SKM-1 (cell line): ENCODE data around the gene INTS3.

Source experiments
- DNase-seq: peaks from one replicate; lab custom pipeline; 2025; ENCODE audit not compliant: unreplicated experiment; lab: John Stamatoyannopoulos, UW

Gene INTS3, protein sequence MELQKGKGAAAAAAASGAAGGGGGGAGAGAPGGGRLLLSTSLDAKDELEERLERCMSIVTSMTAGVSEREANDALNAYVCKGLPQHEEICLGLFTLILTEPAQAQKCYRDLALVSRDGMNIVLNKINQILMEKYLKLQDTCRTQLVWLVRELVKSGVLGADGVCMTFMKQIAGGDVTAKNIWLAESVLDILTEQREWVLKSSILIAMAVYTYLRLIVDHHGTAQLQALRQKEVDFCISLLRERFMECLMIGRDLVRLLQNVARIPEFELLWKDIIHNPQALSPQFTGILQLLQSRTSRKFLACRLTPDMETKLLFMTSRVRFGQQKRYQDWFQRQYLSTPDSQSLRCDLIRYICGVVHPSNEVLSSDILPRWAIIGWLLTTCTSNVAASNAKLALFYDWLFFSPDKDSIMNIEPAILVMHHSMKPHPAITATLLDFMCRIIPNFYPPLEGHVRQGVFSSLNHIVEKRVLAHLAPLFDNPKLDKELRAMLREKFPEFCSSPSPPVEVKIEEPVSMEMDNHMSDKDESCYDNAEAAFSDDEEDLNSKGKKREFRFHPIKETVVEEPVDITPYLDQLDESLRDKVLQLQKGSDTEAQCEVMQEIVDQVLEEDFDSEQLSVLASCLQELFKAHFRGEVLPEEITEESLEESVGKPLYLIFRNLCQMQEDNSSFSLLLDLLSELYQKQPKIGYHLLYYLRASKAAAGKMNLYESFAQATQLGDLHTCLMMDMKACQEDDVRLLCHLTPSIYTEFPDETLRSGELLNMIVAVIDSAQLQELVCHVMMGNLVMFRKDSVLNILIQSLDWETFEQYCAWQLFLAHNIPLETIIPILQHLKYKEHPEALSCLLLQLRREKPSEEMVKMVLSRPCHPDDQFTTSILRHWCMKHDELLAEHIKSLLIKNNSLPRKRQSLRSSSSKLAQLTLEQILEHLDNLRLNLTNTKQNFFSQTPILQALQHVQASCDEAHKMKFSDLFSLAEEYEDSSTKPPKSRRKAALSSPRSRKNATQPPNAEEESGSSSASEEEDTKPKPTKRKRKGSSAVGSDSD

GRCh38 chr1:153727463-153728304, at the start of gene INTS3:
Gene INTS3, plus strand, starts transcription at chr1:153728050. Its CDS starts 585 bp downstream, at chr1:153728635.
- peak; percentile 100 for DNase-seq

DNA sequence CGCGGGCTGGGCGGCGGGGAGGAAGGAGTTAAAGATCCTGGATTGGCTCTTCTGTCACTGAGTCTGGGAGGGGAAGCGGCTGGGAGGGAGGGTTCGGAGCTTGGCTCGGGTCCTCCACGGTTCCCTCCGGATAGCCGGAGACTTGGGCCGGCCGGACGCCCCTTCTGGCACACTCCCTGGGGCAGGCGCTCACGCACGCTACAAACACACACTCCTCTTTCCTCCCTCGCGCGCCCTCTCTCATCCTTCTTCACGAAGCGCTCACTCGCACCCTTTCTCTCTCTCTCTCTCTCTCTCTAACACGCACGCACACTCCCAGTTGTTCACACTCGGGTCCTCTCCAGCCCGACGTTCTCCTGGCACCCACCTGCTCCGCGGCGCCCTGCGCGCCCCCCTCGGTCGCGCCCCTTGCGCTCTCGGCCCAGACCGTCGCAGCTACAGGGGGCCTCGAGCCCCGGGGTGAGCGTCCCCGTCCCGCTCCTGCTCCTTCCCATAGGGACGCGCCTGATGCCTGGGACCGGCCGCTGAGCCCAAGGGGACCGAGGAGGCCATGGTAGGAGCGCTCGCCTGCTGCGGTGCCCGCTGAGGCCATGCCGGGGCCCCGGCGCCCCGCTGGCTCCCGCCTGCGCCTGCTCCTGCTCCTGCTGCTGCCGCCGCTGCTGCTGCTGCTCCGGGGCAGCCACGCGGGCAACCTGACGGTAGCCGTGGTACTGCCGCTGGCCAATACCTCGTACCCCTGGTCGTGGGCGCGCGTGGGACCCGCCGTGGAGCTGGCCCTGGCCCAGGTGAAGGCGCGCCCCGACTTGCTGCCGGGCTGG, 49.1 kb upstream of the INTS3 start, which contains the start of gene NPR1:
NPR1 (plus strand) TSS at position 170 of the 818 bp plus-strand sequence; CDS start at position 591, 421 bp downstream.
- DNase-seq: no peak

DNA sequence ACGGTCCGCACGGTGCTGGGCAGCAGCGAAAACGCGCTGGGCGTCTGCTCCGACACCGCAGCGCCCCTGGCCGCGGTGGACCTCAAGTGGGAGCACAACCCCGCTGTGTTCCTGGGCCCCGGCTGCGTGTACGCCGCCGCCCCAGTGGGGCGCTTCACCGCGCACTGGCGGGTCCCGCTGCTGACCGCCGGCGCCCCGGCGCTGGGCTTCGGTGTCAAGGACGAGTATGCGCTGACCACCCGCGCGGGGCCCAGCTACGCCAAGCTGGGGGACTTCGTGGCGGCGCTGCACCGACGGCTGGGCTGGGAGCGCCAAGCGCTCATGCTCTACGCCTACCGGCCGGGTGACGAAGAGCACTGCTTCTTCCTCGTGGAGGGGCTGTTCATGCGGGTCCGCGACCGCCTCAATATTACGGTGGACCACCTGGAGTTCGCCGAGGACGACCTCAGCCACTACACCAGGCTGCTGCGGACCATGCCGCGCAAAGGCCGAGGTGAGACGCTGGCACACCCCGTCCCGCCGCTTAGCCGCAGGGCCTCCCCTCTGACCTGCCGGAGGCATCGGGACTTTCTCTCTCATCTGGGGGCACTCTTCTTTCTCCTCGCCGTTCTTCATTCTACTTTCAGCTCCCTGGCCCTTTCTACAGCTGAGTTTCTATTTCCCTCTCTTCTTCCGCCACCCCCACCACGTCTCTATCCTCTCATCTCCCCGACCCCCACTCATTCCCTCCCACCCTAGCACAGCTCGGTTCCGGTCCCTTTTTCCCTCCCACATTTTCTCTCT, 48.3 kb upstream of the INTS3 start:
- no peak for DNase-seq

DNA sequence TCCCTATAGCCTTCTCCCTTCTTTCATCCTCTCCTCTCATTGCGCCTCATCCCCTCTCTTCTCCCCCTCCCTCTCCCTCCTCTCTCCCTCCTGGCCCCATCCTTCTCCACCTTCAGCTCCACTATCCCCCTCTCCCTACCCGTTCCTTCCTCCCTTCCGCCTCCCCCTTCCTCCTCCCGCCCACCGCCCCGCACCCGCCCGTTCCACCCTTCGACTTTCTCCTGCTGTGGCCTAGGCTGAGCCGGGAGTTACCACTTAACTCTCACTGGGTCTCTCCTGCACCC, 47.8 kb upstream of the INTS3 start:
- no peak for DNase-seq

GRCh38 chr1:153682730-153683129, 45.1 kb upstream of the INTS3 start:
- DNase-seq: no peak

- DNase-seq: no peak
These were observed 44.0 kb upstream of the INTS3 start for GRCh38 chr1:153683854-153684253.

GRCh38 chr1:153684892-153685291, 43.0 kb upstream of the INTS3 start:
- no peak for DNase-seq

GRCh38 chr1:153685544-153686340, 42.1 kb upstream of the INTS3 start:
- DNase-seq: no peak

- no peak for DNase-seq
These were observed 40.3 kb upstream of the INTS3 start for GRCh38 chr1:153687346-153688125.

DNA sequence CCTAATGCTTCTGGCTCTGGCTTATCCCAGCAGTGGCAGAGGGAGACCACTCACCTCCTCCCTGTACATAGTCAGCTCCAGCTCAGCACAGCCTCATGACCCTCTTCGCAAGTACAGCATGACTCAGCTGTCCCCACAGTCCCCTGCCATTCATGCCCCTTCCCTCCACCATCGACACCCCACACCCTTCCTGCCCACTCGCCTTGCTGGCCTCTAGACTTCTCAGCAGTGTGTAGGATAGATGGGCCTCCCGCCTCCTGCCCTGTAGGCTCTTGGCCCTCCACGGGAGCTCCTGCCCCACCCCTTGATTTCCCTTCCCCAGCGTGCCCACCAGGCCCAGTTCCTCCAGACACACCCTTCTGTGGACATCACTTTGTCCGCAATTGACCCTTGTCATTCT, 39.6 kb upstream of the INTS3 start:
- no peak for DNase-seq

- DNase-seq: no peak
These were observed 39.0 kb upstream of the INTS3 start for GRCh38 chr1:153688736-153689328.

DNA sequence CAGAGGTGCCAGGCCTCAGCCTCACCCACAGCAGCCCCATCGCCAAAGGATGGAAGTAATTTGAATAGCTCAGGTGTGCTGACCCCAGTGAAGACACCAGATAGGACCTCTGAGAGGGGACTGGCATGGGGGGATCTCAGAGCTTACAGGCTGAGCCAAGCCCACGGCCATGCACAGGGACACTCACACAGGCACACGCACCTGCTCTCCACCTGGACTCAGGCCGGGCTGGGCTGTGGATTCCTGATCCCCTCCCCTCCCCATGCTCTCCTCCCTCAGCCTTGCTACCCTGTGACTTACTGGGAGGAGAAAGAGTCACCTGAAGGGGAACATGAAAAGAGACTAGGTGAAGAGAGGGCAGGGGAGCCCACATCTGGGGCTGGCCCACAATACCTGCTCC, 34.4 kb upstream of the INTS3 start:
- DNase-seq: no peak

GRCh38 chr1:153696741-153697140, 31.1 kb upstream of the INTS3 start:
- no peak for DNase-seq

DNA sequence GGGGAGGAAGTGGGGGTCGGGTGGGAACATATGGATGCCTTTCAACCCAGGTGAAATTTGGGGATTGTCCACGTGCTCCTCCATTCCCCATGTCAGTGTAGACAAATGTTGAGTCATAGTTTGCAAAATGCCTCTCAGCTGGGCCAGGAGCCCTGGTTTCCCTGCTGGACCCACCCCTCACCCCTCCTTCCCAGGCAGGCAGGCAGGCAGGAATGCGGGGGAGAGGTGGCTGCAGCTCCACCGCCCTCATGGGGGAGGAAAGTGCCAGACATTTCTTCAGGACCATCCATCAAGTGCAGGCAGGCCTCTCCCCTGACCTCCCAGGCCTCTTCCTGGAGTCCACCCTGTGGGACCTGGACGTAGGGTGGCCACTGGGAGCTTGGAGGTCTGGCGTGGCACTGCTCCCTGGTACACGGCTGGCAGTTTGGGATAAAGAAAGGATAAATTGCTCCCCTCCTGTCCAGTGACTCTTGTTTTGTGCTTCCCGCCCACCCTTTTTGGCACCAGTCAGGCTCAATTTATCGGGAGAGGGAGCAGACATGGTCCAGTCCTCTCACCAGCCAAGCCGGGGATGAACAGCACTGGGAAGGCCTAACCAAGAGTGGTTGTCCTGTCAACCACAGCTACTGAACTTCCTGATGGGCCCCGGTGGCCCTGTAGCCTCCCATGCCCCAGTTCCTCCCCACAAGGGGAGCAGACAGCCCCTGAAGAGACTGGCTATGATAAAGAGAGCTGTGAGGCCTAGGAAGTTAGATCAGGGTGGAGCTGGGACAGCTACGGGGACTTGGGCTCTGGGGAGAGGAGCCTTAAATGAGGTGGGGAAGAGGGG, 30.4 kb upstream of the INTS3 start:
- DNase-seq: no peak

DNA sequence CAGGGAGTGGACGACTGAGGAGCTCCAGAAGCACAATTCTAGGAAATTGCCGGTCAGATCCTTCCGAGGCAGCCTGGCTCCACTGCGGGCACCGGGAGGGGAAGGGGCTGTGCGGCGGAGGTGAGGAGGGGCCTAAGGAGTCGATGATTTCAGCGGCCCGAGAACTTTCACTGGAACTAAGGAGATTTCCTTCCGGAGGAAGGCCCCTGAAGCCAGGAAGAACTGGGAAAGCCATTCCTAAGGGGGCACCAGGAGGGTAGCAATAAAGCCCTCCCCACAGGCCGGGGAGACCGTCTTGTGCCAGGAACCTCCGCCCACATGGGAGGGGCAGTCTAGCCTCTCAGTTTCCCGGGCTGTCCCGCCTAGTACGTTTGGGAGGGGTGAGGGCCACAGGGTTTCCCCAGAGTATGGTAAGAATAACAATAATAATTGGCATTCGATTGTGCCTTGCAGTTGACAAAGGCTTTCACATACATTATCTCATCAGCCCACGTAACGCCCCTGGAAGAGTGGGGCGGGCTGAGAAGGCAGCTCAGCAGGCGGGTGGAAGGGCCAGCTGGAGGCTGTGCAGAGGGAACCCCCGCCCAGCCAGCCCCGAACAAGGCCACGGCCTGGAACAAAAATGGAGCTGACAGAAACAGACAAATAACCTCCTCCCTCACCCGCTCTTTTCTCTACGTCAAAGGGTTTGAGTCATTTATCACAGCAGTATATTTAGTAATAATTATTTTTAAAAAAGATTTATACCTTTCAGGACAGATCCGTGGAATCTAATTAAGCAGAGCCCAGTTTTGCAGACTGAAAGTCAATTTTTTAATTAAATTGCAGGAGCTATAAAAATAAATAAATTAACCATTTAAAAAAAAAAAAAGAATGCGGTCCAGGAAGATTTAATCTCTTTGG, 29.6 kb upstream of the INTS3 start:
- DNase-seq: no peak
